ENCODE measurements around the gene FANCF.

The FANCF gene

GRCh38 chr11:22584976-22585375 lies 40.6 kb downstream of the FANCF start:
- no peaks in the 10 kb centered on the region for H3K27me3 ChIP-seq (ENCODE audit: insufficient read depth, low read length, poor library complexity)
- no peak for ATAC-seq (ENCODE audit: insufficient read depth, low read depth)
- H3K27ac ChIP-seq (ENCODE audit: low read length), result no peak overlapping the region
- no peaks in the 10 kb centered on the region for H3K79me2 ChIP-seq (ENCODE audit: insufficient read depth, low read length)
- H3K9me3 ChIP-seq (ENCODE audit: insufficient read depth, low read length, severe bottlenecking), result no peaks in the 10 kb centered on the region
- H3K9ac ChIP-seq (ENCODE audit: low read depth, low read length), result no peak overlapping the region
- no peaks in the 10 kb centered on the region for H3K4me1 ChIP-seq (ENCODE audit: insufficient read depth, low read length)
- H3K4me3 ChIP-seq (ENCODE audit: low read depth in 1 of 2, low read length in 2 of 2), result no peak overlapping the region
- H2AFZ ChIP-seq (ENCODE audit: low read depth, low read length), result no peak overlapping the region
- no peak overlapping the region for H3K4me2 ChIP-seq (ENCODE audit: insufficient read depth, low read length)
- TF ChIP-seq CTCF (IDR thresholded peaks at IDR 0.05; ENCODE audit: borderline replicate concordance, extremely low read depth, low read length, poor library complexity, severe bottlenecking) (no peak), EZH2 (IDR thresholded peaks at IDR 0.05; ENCODE audit: borderline replicate concordance, low read depth, low read length, severe bottlenecking) (no peak)
- H4K20me1 ChIP-seq (ENCODE audit: insufficient read depth, low read length), result no peaks in the 10 kb centered on the region
- no peaks in the 10 kb centered on the region for H3K36me3 ChIP-seq (ENCODE audit: insufficient read depth, low read length)
- no peak for DNase-seq

GRCh38 chr11:22583963-22584492 lies 41.6 kb downstream of the FANCF start:
- H3K36me3 ChIP-seq (ENCODE audit: insufficient read depth, low read length), result no peaks in the 10 kb centered on the region
- no peak overlapping the region for H3K4me2 ChIP-seq (ENCODE audit: insufficient read depth, low read length)
- no peak overlapping the region for H3K27ac ChIP-seq (ENCODE audit: low read length)
- no peak for DNase-seq
- H4K20me1 ChIP-seq (ENCODE audit: insufficient read depth, low read length), result no peaks in the 10 kb centered on the region
- H2AFZ ChIP-seq (ENCODE audit: low read depth, low read length), result no peak overlapping the region
- ATAC-seq (ENCODE audit: insufficient read depth, low read depth), result no peak
- H3K79me2 ChIP-seq (ENCODE audit: insufficient read depth, low read length), result no peaks in the 10 kb centered on the region
- H3K9me3 ChIP-seq (ENCODE audit: insufficient read depth, low read length, severe bottlenecking), result no peaks in the 10 kb centered on the region
- no peaks in the 10 kb centered on the region for H3K27me3 ChIP-seq (ENCODE audit: insufficient read depth, low read length, poor library complexity)
- H3K4me3 ChIP-seq (ENCODE audit: low read depth in 1 of 2, low read length in 2 of 2), result no peak overlapping the region
- no peak for TF ChIP-seq CTCF (IDR thresholded peaks at IDR 0.05; ENCODE audit: borderline replicate concordance, extremely low read depth, low read length, poor library complexity, severe bottlenecking)
- TF ChIP-seq EZH2 (IDR thresholded peaks at IDR 0.05; ENCODE audit: borderline replicate concordance, low read depth, low read length, severe bottlenecking), result no peak
- no peak overlapping the region for H3K9ac ChIP-seq (ENCODE audit: low read depth, low read length)
- no peaks in the 10 kb centered on the region for H3K4me1 ChIP-seq (ENCODE audit: insufficient read depth, low read length)

GRCh38 chr11:22582151-22582410 lies 43.5 kb downstream of the FANCF start:
- Histone ChIP-seq H4K20me1 (ENCODE audit: insufficient read depth, low read length) (no peaks in the 10 kb centered on the region), H3K4me3 (ENCODE audit: low read depth in 1 of 2, low read length in 2 of 2) (no peak overlapping the region), H3K79me2 (ENCODE audit: insufficient read depth, low read length) (no peaks in the 10 kb centered on the region), H3K9me3 (ENCODE audit: insufficient read depth, low read length, severe bottlenecking) (no peaks in the 10 kb centered on the region), H3K9ac (ENCODE audit: low read depth, low read length) (no peak overlapping the region), H3K36me3 (ENCODE audit: insufficient read depth, low read length) (no peaks in the 10 kb centered on the region), H3K4me1 (ENCODE audit: insufficient read depth, low read length) (no peaks in the 10 kb centered on the region), H3K4me2 (ENCODE audit: insufficient read depth, low read length) (no peak overlapping the region), H3K27ac (ENCODE audit: low read length) (no peak overlapping the region), H3K27me3 (ENCODE audit: insufficient read depth, low read length, poor library complexity) (no peaks in the 10 kb centered on the region), H2AFZ (ENCODE audit: low read depth, low read length) (no peak overlapping the region)
- no peak for ATAC-seq (ENCODE audit: insufficient read depth, low read depth)
- TF ChIP-seq CTCF (IDR thresholded peaks at IDR 0.05; ENCODE audit: borderline replicate concordance, extremely low read depth, low read length, poor library complexity, severe bottlenecking) (no peak), EZH2 (IDR thresholded peaks at IDR 0.05; ENCODE audit: borderline replicate concordance, low read depth, low read length, severe bottlenecking) (no peak)
- DNase-seq, result no peak
